Glomerular endothelial cell (primary cell): ENCODE results near the gene CCDC57. TPM values are rescaled to one million over a fixed set of nuclear protein-coding genes. Genes with fewer than 3 reads are reported as not detected.

Experiments used
- DNase-seq: peaks from one replicate; pipeline ENCODE4 v3.0.0-alpha.2; 2011; ENCODE audit warnings: low read depth, low spot score; ENCODE audit errors: extremely low read depth
- total RNA-seq: library from RNA; depleted of rRNA; stranded (reverse); fragments of >200 nt; gene quantifications from 2 replicates; pipeline ENCODE4 v1.2.3, GENCODE V29; 2015

The CCDC57 gene
- total RNA-seq, 1 donor from 2014 or later = 23.8 TPM

- no peak for DNase-seq
These were observed 126.5 kb downstream of the CCDC57 start for GRCh38 chr17:82085931-82086764.

GRCh38 chr17:82085031-82085861 is 127.4 kb downstream of the CCDC57 start:
- DNase-seq = no peak

- DNase-seq = no peak
These were observed 128.1 kb downstream of the CCDC57 start for GRCh38 chr17:82084373-82085030.

DNA sequence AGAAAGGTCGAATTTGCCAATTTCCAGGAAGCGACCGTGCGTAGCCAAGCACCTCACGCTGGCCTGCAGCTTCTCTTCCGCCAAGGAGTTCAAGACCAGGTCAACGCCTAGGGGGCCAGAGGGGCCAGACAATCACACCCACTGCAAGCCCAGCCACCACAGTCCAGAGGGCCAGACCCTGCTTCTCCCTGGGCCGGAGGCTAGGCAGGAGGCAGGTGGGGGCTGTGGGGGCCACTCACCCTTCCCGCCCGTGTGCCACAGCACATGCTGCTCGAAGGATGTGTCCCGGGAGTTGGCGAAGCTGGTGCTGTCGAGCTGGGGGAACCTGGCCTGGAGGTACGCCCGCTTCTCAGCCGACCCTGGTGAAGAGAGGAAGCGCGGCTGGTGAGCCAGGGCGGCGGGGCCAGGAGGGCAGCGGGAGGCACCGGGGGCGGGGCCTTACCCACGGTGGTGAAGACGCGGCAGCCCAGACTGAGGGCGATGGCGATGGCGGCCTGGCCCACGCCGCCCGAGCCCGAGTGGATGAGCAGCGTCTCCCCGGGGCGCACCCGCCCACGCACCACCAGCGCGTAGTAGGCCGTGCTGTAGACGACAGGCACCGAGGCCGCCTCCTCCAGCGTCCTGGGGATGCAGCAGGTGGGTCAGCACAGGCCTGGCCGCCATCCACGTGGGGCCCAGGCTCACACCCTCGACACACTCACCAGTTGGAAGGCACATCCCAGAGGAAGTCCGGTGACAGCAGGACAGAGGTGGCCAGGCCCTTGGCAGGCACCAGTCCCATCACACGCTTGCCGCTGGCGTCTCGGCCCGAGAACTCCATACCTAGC is 128.9 kb downstream of the CCDC57 start:
- DNase-seq = no peak

- no peak for DNase-seq
These were observed 129.6 kb downstream of the CCDC57 start for GRCh38 chr17:82083009-82083408.

GRCh38 chr17:82082456-82082855 is 130.2 kb downstream of the CCDC57 start:
- DNase-seq = no peak

- DNase-seq = no peak
These were observed 130.7 kb downstream of the CCDC57 start for GRCh38 chr17:82081966-82082365.

DNA sequence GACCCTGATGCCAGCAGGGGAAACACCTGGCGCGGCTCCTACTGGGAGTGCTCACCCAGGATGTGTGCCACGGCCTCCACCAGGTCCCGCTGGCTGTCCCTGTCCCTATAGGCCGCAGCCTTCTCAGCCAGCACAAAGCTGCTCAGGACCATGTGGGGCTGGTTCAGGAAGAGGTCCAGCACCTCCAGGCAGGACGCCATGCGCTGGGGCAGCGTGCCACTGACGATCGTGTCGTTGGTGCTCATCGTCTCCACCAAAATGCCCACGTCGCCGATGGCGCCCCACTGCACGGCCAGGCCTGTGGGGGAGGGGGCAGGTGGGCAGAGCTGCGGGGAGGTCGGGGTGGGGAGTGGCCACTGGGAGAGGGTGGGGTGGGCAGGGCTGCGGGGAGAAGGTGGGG is 131.1 kb downstream of the CCDC57 start:
- no peak for DNase-seq

DNA sequence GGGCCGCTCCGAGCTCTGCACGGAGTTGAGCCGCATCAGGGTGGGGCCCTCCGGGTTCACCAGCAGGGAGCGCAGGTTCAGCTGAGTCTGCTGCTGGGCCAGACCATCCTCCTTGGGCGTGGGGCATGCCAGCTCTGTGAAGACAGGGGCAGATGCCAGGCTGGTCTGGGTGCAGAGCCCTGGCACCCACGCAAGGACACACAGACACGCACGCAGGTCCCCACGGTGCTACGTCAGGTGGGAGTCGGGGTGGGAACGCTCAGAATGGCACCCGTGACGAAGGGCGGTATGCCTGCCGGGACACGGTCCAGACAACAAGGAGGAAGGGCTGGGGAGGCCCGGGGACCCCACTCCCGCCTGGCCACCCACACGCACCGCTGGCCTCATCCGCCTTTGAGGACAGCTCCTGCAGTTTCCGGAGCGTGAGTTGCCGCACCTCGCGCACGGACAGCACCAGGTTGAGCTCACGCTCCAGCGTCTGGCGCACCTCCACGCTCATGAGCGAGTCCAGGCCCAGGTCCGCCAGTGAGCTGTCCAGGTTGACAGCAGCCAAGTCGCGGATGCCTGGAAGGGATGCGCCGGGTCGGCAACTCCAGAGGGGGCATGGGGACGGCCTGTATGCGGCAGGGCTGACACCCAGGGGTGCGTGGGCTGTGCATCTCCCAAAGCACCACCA is 131.7 kb downstream of the CCDC57 start:
- DNase-seq = no peak

DNA sequence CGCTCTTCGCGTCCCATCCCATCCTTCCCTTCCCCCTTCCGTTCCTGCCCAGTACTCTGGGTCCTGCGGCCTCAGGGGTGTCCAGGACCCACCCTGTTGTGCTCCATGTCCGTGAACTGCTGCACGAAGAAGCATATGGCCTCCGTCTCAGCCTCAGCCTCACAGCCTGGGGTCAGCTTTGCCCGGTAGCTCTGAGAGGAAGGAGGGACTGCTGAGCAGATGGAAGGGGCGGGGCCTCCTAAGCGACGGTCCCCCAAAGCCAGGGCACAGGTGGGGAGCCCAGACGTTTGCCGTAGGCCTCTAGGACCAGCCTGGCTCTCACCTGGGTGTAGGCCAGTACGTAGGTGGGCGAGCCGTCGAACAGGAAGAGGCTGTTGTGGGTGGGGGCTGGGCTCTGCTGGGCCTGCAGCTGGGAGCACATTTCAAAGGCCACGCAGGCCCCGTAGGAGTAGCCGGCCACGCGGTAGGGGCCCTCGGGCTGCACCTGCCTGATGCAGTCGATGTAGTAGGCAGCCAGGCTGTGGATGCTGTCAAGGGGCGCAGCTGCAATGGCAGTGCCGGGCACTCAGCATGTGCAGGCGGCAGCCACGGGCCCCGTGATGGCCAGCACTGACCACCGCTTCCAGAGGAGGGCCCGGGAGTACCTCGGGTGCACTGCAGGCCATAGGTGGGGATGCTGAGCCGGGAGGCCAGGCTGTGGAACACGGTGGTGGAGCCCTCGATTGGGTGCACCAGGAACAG is 132.4 kb downstream of the CCDC57 start:
- DNase-seq = no peak

GRCh38 chr17:82079001-82079677 is 133.5 kb downstream of the CCDC57 start:
- DNase-seq = no peak

DNA sequence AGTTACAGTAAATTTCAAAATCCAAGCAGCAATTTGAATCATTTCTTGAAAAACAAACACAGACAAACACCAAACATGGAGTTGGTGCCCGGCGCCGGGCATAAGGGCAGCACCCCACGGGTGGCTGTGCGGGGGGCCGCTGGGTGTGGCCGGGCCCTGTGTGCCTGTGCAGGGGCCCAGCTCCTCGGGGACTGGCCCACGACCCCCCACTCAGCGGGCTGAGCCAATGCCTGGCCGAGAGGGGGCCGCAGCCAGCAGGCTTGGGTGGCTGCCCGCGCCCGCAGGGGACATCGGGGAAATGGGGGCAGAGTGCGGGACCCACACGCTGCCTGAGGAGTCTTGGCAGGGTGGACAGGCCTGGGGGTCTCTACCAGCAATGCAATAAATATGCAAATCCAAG is 134.2 kb downstream of the CCDC57 start:
- no peak for DNase-seq

DNA sequence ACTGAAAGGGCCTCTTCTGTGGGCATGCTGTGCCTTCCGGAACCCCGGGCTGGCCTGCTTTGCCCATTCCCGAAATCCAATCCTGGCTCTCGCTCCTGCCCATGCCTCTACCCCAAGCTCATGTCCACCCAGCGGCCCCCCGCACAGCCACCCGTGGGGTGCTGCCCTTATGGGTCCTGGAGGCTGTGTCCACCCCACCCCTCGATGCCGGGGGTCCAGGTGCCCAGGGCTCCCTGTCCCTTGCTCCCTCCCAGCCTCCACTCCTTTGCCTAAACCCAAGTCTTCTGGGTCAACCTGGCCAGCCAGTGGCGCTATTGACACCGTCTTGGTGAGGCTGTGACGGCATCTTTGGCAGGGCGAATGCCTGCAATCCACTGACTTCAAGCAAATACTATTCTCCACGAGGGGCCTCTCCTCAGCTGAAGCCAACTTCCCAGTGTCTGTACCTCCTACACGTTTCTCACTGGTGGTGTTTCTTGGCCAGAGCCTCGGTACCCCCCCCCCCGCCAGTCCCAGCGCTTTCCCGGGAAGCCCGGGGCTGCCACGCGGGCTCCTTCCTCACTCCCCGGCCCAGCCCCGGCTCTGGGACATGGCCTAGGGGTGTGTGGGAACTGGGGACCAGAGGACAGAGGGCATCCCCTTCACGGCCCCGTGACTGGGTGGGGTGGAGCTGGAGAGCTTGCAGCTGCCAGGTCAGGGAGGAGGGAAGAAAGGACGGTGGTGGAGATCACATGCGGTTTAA is 134.9 kb downstream of the CCDC57 start:
- no peak for DNase-seq

DNA sequence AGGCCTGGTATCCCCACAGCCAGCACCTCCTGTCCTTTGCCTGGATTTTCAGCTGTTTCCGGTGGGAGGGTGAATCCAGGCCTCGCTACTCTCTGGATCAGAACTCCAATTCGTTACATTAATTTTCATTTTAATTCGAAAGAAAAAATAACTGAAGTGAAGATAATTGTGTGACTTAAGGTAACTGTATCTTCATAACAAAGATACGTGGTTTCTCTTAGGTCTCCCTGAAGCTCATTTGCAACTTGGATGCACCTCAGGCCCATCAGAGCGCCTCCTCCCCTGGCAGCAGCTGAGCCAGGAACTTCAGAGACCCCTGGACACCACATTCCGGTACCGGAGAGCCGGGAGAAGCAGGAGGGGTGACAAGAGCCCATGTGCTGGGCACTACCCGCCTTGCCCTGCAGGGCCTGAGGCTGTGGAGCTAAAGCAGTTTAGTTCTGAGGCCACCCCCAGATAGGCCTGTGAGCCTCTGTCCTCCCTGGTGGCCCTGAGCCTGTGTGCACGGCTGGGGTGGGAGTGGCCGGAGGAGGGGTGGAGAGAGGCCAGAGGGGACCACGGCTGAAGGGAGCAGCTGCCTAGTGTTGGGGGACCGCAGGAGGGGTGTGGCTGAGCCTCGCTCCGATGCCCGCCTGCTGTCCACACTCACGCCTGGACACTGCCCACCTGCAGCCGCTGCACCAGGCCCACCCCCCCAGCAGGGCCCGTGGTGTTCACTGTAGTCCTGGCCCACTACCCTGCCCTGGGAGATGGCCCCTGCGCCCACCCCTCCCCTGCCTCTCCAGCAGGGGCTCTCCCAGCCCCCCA is 135.7 kb downstream of the CCDC57 start:
- no peak for DNase-seq

DNA sequence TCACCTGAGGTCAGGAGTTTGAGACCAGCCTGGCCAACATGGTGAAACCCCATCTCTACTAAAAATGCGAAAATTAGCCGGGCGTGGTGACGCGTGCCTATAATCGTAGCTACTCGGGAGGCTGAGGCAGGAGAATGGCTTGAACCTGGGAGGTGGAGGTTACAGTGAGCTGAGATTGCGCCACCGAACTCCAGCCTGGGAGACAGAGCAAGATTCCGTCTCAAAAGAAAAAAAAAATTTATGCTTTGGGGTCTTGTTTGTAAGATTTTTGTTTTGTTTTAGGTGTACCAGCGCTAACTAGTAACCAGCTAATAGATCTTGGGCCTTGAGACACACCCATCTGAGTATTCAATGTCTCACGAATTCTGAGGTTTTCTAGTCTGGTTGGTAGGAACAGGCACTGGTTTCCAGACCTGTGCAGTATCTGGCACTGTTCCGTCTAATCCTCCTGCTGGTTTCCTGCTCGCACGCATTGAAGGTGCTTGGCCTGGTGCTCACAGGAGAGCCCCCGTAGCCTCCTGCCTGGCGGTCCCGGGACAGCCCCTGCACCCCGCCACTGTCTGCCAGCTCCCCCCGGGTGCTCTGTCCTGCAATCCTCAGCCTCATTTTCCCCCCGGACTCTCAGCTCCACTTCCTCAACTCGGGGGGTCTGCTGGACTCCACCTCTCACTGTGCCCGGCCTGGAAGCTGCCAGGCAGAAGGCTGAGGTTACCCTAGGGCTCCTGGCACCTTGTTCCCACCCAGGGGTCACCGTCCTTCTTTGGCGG is 136.4 kb downstream of the CCDC57 start:
- DNase-seq = no peak

GRCh38 chr17:82073446-82073845 is 139.2 kb downstream of the CCDC57 start:
- DNase-seq = no peak
